LoVo (cell line): ENCODE data around the gene FABP3.

ENCODE experiments used
- DNase-seq: peaks from one replicate; pipeline ENCODE4 v3.0.0-alpha.2; 2016; ENCODE audit warnings: low spot score

The FABP3 gene

GRCh38 chr1:31373056-31373896, at the start of gene FABP3:
FABP3 (minus strand) TSS chr1:31373076; CDS start chr1:31373014, 62 bp downstream.
- peak; percentile 60 for DNase-seq

- DNase-seq: peak; percentile 43
Measured at GRCh38 chr1:31421371-31422040, 48.6 kb upstream of the FABP3 start.

DNA sequence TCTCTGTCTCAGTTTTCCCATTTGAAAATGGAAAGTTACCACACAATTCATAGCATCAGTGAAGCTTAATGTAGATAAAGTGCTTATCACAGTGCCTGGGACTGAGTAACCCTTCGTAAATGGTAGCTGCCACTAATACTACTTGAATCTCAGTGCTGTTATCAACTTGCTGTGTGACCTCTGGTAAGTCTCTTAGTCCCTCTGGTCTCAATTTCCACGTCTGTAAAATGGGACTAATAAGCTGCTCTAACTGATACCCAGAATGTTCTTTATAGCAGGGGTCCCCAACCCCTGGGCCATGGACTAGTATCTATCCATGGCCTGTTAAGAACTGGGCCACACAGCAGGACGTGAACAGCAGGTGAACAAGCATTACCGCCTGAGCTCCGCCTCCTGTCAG, 47.8 kb upstream of the FABP3 start:
- DNase-seq: no peak

DNA sequence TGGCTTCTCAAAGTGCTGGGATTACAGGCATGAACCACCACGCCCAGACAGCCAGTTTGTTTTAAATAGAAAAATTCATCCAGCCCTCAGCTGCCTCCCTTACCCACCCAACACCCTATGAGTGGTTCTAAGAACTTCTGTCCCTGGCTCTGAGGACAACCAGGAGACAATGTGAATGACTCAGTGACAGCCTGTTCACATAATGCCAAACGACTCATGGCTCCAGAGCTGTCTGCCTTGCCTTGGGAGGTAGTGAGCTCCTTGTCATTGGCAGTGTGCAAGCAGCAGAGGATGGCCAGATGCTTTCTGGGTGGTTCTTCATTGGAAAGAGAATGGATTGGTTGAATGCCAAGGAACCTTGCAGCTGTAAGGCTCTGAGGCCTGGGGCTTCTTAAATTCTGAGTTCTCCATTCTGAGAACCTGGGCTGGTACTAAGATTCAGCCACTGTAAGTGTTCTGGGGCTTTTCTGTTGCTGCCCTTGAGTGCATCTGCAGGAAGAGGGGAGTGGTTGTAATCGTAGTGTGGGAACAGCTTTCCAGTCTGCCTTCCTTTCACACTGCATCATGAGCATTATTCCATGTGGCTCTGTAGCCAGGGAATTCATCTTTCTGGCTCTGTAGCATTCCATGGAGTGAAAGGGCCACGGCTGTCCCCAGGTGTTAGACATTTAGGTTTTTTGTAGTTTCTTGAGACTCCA, 45.9 kb upstream of the FABP3 start:
- DNase-seq: no peak

- no peak for DNase-seq
Measured at GRCh38 chr1:31417148-31417547, 44.3 kb upstream of the FABP3 start.

DNA sequence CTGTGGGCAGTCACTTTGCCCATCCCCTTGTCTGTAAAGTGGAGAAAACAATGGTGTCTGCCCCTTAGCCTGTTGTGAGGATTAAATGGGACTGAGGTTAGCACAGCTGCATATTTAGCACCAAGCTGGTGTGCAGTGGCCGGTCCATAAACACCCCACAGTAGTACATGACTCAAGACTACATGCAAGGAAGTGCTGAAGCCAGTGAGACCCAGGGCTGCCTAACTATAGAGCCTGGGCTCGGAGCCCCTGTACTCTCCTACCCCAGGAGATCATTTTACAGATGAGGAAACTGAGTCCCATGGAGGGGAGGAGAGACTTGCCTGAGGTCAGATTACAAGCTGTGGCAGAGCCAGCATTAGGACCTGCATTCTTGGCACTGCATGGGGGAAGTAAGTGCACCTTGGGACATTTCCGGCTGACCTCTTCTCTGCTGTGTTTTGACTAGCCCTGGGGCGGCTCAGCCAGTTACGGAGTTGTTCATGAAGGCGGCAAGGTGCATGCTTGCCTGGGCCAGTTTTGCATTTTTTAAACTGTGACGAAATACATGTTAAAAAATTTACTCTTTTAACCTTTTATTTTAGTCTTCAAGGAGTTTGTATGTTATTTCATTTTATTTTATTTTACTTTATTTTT, 43.3 kb upstream of the FABP3 start:
- no peak for DNase-seq

- DNase-seq: no peak
Measured at GRCh38 chr1:31415658-31416057, 42.8 kb upstream of the FABP3 start.

- DNase-seq: no peak
Measured at GRCh38 chr1:31414980-31415370, 42.1 kb upstream of the FABP3 start.

DNA sequence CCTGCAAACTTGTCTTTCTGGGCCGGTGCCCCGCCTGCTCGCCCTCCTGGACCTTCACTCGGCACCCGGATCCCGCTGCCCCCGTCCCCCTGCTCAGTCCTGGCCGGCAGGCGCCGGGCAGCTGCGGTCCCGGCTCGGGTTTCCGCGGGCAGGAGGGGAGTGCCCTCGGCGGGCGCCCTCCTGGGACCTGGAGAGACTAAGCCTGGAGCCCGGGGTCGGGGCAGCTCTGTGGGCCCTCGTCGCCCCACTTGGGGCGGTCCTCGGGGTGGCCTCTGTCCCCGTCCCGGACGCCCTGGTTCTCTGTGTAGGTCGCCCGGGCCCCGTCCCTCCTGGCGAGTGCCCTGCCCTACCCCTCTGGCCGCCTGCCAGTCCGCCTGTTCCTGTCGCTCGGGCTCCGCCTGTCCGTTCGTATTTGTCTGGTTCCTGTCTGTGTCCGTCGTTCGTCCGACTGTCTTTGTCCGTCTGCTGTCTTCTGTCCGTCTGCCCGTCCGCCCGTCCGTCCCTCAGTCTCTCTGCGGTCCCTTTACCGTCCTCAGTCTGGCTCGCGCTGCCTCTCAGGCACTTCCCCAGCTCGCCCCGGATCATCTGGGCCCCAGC, 40.6 kb upstream of the FABP3 start:
- peak; percentile 77 for DNase-seq

DNA sequence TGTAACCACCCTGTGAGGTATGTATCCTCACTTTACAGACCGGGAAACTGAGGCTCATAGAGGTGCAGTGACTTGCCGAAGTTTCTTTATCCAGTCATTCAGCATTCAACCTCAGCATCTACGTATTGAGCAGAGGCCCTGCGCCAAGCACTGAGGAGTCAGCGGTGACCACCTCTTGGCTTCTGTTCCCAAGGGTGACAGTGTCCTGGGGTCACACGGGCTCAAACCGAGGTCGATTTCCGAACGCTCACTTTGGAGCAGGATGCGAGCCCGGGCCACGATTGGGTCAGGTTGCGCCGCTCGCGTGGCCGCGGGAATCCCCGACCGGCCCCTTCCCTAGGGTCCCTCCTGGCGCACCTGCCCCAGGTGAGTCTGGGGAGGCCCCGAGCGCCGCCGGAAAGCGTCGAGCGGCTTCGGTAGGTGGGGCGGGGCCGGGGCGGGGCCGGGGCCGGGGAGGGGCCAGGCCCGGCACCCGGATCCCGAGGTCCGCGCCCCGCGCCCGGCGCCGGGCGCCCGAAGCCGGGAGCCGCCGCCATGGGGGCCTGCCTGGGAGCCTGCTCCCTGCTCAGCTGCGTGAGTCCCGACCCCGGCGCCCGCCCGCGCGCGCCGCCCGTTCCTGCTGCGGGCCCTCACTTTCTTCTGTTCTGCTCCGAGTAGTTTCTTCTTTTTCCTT, 40.0 kb upstream of the FABP3 start, which contains the start of gene SERINC2:
SERINC2 (plus strand) TSS at position 482 of the 673 bp plus-strand sequence; CDS start at position 535, 53 bp downstream.
- DNase-seq: peak; percentile 72

- DNase-seq: no peak
Measured at GRCh38 chr1:31412205-31412604, 39.3 kb upstream of the FABP3 start.

DNA sequence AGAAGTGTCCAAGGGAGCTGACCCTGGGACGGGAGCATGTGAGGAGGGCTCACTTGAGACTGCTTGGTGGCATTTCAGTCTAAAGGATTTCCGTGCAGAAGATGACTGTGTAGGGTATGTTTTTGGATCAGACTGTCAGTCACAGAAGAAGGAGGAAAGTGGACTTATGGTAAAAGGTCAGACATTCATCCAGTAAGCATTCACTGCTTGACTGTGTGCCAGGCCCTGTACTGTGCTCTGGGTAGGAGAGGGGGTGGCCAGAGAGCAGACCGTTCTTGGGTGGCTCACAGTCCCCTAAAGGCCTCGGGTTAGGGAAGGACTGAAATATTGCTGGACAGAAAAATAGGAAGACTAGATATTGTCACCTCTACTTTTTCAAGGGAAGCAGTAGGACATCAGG, 38.0 kb upstream of the FABP3 start:
- no peak for DNase-seq

GRCh38 chr1:31409946-31410858, 37.3 kb upstream of the FABP3 start:
- DNase-seq: no peak

- no peak for DNase-seq
Measured at GRCh38 chr1:31408788-31409318, 36.0 kb upstream of the FABP3 start.

GRCh38 chr1:31407029-31407626, 34.3 kb upstream of the FABP3 start:
- DNase-seq: no peak

DNA sequence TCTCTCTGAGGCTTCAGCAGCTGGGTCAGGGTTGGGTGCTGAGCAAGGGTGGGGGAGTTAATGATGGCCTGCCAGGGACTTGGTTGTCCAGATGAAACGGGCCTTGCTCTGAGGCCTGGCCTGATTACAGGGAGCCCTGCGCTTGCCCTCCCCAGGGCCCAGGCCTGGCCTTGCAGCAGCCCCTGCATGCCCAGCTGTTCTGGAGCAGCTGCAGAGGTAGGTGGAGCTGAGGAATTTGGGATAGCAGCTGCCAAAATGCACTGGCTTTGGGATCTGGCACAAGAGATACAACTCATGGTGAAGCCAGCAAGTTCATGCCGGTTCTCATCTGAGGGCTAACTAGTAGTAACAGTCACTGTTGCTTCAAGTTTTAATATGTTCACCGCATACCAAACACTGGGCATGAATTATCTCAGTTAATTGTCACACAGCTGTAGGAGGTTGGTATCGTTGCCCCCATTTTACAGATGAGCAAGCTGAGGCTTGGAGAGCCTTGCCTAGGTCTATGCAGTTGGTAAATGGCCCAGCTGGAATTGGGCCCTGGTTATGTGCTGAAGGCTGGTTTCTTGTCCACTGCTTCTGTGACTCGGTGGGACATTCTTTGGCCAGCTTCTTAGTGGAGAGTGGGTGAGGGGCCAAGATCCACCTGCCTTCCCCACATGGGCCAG, 32.8 kb upstream of the FABP3 start:
- DNase-seq: no peak

- no peak for DNase-seq
Measured at GRCh38 chr1:31401241-31401640, 28.4 kb upstream of the FABP3 start.

GRCh38 chr1:31400393-31400792, 27.5 kb upstream of the FABP3 start:
- DNase-seq: no peak

- DNase-seq: no peak
Measured at GRCh38 chr1:31399976-31400375, 27.1 kb upstream of the FABP3 start.
